HCT116 (cell line): Measurements from ENCODE around the gene NUP210. TPM values are rescaled to one million over a fixed set of nuclear protein-coding genes. Genes with fewer than 3 reads are reported as not detected.

ENCODE experiments used
- ATAC-seq: fragments of 200-7000 bp; cut with Tn5 transposase; 2 replicates; pipeline ENCODE4 v1.9.1; 2020; ENCODE audit warnings: mild to moderate bottlenecking, moderate library complexity
- BruUV-seq: library from RNA; stranded (reverse); fragments of 400-500 nt; replicated peaks from 2 replicates; lab custom pipeline; 2021; lab: Mats Ljungman, UMichigan
- CTCF ChIA-PET: fragments of 300-600 bp; sonication (Branson Sonifier 250); formaldehyde crosslinking; loops from one replicate; lab custom pipeline; 2021; ENCODE audit warnings: antibody characterized with exemption; lab: Charles Lee
- POLR2A ChIA-PET: fragments of 300-600, 350-600 bp; sonication (Branson Sonifier 250); formaldehyde crosslinking; loops from one replicate; lab custom pipeline; 2021; ENCODE audit warnings: antibody characterized with exemption; lab: Charles Lee
- RAD21 ChIA-PET, 2 experiments: fragments of 300-600 bp; sonication (Branson Sonifier 250); formaldehyde crosslinking; loops; one replicate each; lab custom pipeline; 2023; ENCODE audit warnings: low total read pairs in 2 of 2; ENCODE audit not compliant: uncharacterized antibody in 2 of 2, unreplicated experiment in 2 of 2, low non-redundant PET in 1 of 2; lab: Charles Lee
- DNase-seq: peaks from one replicate; pipeline ENCODE4 v3.0.0-alpha.2; 2010; ENCODE audit warnings: low read depth, low spot score
- H2AFZ ChIP-seq: fragments of 200-600 bp; shearing (Covaris generic), sonication (generic); 2 replicates; pipeline ENCODE4 v1.6.1; 2017; ENCODE audit warnings: low read depth, mixed run types, mixed read lengths, antibody characterized with exemption, low read length; ENCODE audit not compliant: poor library complexity, severe bottlenecking
- H3K27ac ChIP-seq: 2 replicates; pipeline ENCODE4 v1.5.1; 2012; ENCODE audit warnings: low read depth, low read length
- H3K27me3 ChIP-seq: fragments of 200-600 bp; sonication (generic); 2 replicates; pipeline ENCODE4 v1.6.1; 2016; ENCODE audit warnings: mixed run types, low read length, mixed read lengths; ENCODE audit not compliant: insufficient read depth
- H3K36me3 ChIP-seq, 2 experiments: fragments of 200-500 bp in 1 of 2; fragments of 200-600 bp in 1 of 2; sonication (Bioruptor generic) in 1 of 2; sonication (generic) in 1 of 2; 2 replicates each; pipeline versions ENCODE4 v1.5.1 to v1.6.1; 2014 to 2016; ENCODE audit warnings: low read length in 2 of 2, inconsistent platforms in 1 of 2, mixed read lengths in 1 of 2, mixed run types in 1 of 2; ENCODE audit not compliant: insufficient read depth in 2 of 2, control insufficient read depth in 1 of 2
- H3K4me1 ChIP-seq, 2 experiments: fragments of 200-600 bp in 1 of 2; sonication (generic) in 1 of 2; 2 replicates each; pipeline versions ENCODE4 v1.5.1 to v1.6.1; 2012 to 2017; ENCODE audit warnings: low read length in 2 of 2, inconsistent platforms in 1 of 2, mild to moderate bottlenecking in 1 of 2, mixed read lengths in 1 of 2, mixed run types in 1 of 2, moderate library complexity in 1 of 2; ENCODE audit not compliant: insufficient read depth in 2 of 2, control insufficient read depth in 1 of 2
- H3K4me2 ChIP-seq: fragments of 200-600 bp; sonication (generic); 2 replicates; pipeline ENCODE4 v1.6.1; 2017; ENCODE audit warnings: mixed run types, low read length, mixed read lengths
- H3K4me3 ChIP-seq, 2 experiments: fragments of 200-600 bp in 1 of 2; sonication (generic) in 1 of 2; replicated peaks in 1 of 2; 2 replicates each; pipeline ENCODE4 v1.5.1; 2011 to 2016; ENCODE audit warnings: low read length in 2 of 2, control low read depth in 1 of 2, low read depth in 1 of 2, mild to moderate bottlenecking in 1 of 2, mixed read lengths in 1 of 2, mixed run types in 1 of 2
- H3K79me2 ChIP-seq: fragments of 200-600 bp; sonication (generic); 2 replicates; pipeline ENCODE4 v1.6.1; 2017; ENCODE audit warnings: mild to moderate bottlenecking, mixed run types, low read length, moderate library complexity, mixed read lengths; ENCODE audit not compliant: insufficient read depth
- H3K9ac ChIP-seq: fragments of 200-600 bp; sonication (generic); 2 replicates; pipeline ENCODE4 v1.6.1; 2016; ENCODE audit warnings: low read length, mixed read lengths
- H3K9me2 ChIP-seq: fragments of 200-600 bp; sonication (generic), shearing (Covaris generic); 2 replicates; pipeline ENCODE4 v1.6.1; 2017; ENCODE audit warnings: mixed run types, mild to moderate bottlenecking, moderate library complexity; ENCODE audit not compliant: insufficient read depth
- H3K9me3 ChIP-seq, 2 experiments: fragments of 200-500 bp in 1 of 2; fragments of 200-600 bp in 1 of 2; sonication (Bioruptor generic) in 1 of 2; sonication (generic) in 1 of 2; 2 replicates each; pipeline ENCODE4 v1.6.1; 2014 to 2017; ENCODE audit warnings: low read length in 2 of 2, mixed read lengths in 2 of 2, inconsistent platforms in 1 of 2, low read depth in 1 of 2, mild to moderate bottlenecking in 1 of 2, mixed run types in 1 of 2, moderate library complexity in 1 of 2; ENCODE audit not compliant: control insufficient read depth in 1 of 2, insufficient read depth in 1 of 2
- H4K20me1 ChIP-seq: fragments of 200-600 bp; sonication (generic), shearing (Covaris generic); 2 replicates; pipeline ENCODE4 v1.6.1; 2017; ENCODE audit warnings: mixed run types, mild to moderate bottlenecking, moderate library complexity; ENCODE audit not compliant: insufficient read depth
- CBX3 ChIP-seq: IDR thresholded peaks from 2 replicates; pipeline ENCODE4 v1.6.1; 2012; ENCODE audit warnings: low read depth
- CEBPB ChIP-seq: IDR thresholded peaks from 2 replicates; pipeline ENCODE4 v1.6.1; 2012; ENCODE audit warnings: low read depth
- EZH2 ChIP-seq: fragments of 200-600 bp; sonication (generic); IDR thresholded peaks from 2 replicates; pipeline ENCODE4 v1.6.1; 2017; ENCODE audit warnings: antibody characterized with exemption, mixed run types
- JUND ChIP-seq: IDR thresholded peaks from 2 replicates; pipeline ENCODE4 v1.6.1; 2012
- POLR2A ChIP-seq: IDR thresholded peaks from 2 replicates; pipeline ENCODE4 v1.7.0; 2011; ENCODE audit warnings: borderline replicate concordance; ENCODE audit not compliant: insufficient read depth, insufficient read length; ENCODE audit errors: extremely low read depth
- POLR2AphosphoS5 ChIP-seq: IDR thresholded peaks from 2 replicates; pipeline ENCODE4 v1.6.1; 2011; ENCODE audit warnings: mild to moderate bottlenecking, low read depth, low read length, moderate library complexity
- RAD21 ChIP-seq: IDR thresholded peaks from 2 replicates; pipeline ENCODE4 v1.6.1; 2012; ENCODE audit warnings: low read depth, mild to moderate bottlenecking
- SRF ChIP-seq: IDR thresholded peaks from 2 replicates; pipeline ENCODE4 v1.6.1; 2012; ENCODE audit warnings: low read depth
- YY1 ChIP-seq: IDR thresholded peaks from 2 replicates; pipeline ENCODE4 v1.6.1; 2011; ENCODE audit warnings: low read length, low read depth, moderate library complexity, mild to moderate bottlenecking; ENCODE audit not compliant: insufficient replicate concordance; ENCODE audit errors: extremely low read depth
- ZFX ChIP-seq: fragments of 450-650 bp; IDR thresholded peaks from 2 replicates; pipeline ENCODE4 v1.6.1; 2017
- ZNF274 ChIP-seq: fragments of 200-500 bp; sonication (Bioruptor generic); IDR thresholded peaks from 2 replicates; pipeline ENCODE4 v1.6.1; 2014; ENCODE audit warnings: mild to moderate bottlenecking, low read depth, low read length, inconsistent platforms
- intact Hi-C: fragments of 100-400 bp; cut with micrococcal nuclease; formaldehyde crosslinking; loops from 2 replicates; pipeline ENCODE4 v1.10.0; 2022
- total RNA-seq: library from RNA; stranded (reverse); gene quantifications from one replicate; pipeline ENCODE4 v1.2.1, GENCODE V29; 2021; ENCODE audit not compliant: unreplicated experiment

Gene NUP210
- total RNA-seq, 1 experiment from 2014 or later, result 74.9 TPM

GRCh38 chr3:13268120-13268519 lies 152.0 kb downstream of the NUP210 start (continued):
- TF ChIP-seq CEBPB, result no peak
- TF ChIP-seq SRF, result no peak
- no peak for TF ChIP-seq ZFX

DNA sequence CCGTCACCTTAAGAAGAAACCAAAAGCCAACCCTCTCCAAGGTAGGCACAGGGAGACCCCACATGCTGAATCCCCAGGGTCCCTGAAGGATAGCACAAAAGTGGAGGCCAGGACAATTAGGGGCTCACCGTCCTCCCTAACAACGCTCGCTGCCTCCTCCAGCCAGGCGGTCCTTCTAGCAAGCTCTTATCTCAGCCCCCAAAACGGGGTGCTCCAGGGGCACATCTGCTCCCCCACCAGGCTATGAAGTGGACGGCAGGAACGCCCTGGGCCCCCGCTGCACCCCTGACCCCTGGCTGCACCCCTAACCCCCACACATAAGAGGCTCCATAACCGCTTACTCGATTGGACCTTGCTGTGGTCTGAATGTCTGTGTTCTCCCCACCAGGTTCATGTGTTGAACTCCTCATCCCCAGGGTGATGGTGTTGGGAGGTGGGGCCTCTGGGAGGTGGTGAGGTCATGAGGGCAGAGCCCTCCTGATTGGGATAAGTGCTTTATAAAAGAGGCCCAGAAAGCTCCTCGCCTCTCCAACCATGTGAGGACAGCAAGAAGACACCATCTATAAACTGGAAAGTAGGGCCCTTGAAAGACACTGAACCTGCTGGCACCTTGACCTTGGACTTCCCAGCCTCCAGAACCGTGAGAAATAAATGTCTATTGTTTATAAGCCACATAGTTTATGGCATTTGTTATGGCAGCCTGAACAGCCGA lies 153.3 kb downstream of the NUP210 start:
- Histone ChIP-seq H3K79me2 (no peaks in the 10 kb centered on the region), H3K9me2 (no peaks in the 10 kb centered on the region), H3K9me3 (no peaks in the 10 kb centered on the region), H3K36me3 (no peaks in the 10 kb centered on the region), H3K4me3 (no peak overlapping the region), H4K20me1 (no peaks in the 10 kb centered on the region), H2AFZ (no peak overlapping the region), H3K9ac (no peak overlapping the region), H3K27ac (no peak overlapping the region), H3K27me3 (no peaks in the 10 kb centered on the region), H3K4me2 (no peak overlapping the region), H3K4me1 (peaks cover 0 to 7% of the 10 kb centered on the region in 2 experiments; a peak in 2 of 4 replicates)
- CTCF ChIA-PET, result no interaction called here
- no TSS peak for BruUV-seq
- ATAC-seq (no peak), DNase-seq (no peak)
- POLR2A ChIA-PET, result no interaction called here
- RAD21 ChIA-PET, result no interaction called here
- TF ChIP-seq POLR2A (no peak), CBX3 (no peak), YY1 (no peak), CEBPB (no peak), ZNF274 (no peak), RAD21 (no peak), EZH2 (no peak), POLR2AphosphoS5 (no peak), JUND (no peak)
- intact Hi-C loops, result no loop called here

Other genes starting within 250 kb of the NUP210 start
- 16.1 TPM for gene HDAC11, start 60.0 kb upstream of the NUP210 start, total RNA-seq
- 0.39 TPM for gene FBLN2, start 128.8 kb upstream of the NUP210 start, total RNA-seq